NK-92 (cell line): Measurements from ENCODE around the gene SSR2.

ENCODE experiments used
- DNase-seq: peaks from one replicate; lab custom pipeline; 2025; ENCODE audit not compliant: unreplicated experiment; lab: John Stamatoyannopoulos, UW

The SSR2 gene

DNA sequence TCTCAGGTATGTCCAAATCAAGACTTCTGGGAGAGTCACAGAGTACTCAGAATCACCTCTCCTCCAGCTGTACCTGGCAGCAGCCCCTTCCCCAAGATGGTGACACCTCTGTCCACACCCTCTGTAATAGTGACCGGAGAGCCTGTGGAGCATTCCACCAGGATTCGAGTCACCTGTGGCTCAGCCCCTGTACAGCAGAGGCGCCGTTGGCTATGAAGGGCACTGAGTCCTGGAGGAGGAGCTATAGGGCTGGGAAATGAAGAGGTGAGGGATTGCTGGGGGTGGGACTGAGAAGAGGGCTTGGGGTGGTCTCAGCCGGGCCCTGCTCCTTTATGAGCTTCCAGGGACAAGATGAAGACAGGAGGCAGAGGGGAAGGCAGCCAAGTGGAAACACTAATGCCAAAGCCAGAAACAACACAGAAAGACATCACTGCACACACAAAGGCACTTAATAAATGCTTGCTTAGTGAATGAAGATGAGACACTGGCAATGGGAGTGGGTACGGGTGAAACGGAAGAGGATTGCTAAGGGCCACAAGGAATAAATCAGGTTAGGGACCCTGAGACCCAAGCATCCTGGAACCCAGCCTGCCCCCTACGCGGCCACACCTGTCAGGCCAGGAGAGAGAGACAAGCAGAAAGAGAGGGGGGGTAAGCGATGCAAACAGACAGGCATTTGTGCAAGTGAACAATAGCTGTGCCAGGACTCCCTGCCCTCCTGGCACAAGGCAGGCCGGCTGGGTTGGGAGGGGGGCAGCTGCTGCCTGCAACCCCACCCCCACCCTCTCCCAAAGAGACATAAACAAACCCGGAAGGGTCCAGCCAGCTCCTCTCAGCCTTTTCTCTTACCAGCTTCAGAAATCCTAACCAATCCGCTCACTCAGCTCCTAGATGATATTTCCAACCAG, 46.3 kb downstream of the SSR2 start:
- DNase-seq = no peak

DNA sequence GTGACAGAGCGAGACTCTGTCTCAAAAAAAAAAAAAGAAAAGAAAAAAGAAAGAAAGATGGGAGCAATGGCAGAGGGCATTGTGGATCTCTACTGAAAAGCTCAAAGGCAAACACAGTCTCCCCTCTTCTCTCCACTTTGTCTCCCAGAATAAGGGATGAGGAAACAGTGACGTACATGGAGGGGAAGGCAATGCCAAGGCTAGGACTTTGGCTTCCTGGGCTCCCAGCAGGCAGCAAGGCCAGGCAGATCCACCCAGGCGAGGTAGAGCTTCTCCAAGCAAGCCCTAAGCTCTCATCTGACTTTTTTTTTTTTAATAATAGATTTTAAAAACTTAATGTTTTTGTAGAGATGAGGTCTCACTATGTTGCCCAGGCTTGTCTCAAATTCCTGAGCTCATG, 47.0 kb downstream of the SSR2 start:
- no peak for DNase-seq

DNA sequence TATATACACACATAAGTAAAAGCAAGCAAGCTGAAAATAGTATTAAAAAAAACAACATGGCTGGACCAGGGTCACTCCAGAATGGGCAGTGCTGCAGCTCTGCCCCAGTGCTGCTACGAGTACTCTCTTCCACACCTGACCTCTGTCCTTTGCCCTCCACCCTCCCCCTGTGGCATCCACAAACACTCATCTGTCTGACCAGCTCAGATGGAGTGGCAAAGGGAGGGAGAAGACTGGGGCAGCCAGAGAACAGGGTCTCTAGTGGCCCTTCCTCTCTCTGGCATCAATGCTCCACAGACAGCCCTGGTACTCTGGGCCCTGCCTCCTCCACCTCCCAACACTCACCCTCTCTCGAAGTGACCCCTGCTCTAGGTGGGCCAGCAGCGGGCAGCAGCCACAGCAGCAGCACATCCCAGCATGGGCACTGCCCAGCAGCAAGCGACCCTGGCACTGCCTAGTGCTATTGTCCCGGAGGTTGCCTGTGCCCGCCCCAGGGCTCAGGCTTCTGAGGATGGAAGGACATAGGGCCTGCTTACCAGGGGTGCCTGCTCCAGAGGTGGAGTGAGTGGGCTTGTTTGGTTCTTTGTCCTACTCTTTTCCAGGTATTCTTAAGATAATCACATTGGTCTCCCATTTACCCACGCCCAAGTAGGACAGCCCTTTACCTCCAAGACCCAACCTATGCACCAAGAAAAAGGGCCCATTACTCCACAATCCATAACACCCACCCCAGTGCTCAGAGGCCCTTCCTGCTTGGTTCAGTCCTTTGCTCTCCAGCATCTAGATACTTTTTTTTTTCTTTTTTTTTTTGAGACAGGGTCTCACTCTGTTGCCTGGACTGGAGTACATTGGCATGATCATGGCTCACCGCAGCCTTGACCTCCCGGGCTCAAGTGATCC, 48.6 kb downstream of the SSR2 start:
- DNase-seq = no peak

DNA sequence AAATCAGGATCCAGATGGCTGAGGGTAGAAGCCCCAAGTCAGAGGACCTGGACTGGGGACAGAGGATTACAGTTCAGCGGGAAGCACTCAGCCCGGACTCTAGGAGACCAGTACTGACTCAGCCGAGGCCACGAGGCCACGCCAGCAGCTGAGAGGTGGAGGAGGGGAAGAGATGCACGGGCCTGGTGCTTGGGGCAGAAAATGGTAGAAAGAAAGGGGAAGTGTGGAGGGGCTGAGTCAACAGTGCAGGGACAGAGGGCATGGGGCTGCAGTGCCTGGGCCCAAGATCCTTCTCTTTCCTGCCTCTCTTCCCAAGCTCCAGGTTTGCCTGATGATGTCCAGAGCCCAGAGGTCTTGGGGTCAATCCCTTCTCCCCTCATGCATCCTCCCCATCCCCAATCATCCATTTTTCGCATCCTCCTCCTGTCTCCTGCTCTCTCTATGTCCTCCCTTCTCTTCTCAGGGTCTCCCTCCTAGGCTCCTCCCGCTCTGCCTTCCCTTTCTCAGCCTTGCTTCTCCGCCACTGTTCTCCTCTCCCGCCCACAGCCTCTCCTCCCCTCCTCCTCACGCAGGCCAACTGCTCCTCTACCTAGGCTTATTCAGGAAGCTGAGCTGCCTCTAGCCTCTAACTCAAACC, 50.1 kb downstream of the SSR2 start:
- DNase-seq = no peak

DNA sequence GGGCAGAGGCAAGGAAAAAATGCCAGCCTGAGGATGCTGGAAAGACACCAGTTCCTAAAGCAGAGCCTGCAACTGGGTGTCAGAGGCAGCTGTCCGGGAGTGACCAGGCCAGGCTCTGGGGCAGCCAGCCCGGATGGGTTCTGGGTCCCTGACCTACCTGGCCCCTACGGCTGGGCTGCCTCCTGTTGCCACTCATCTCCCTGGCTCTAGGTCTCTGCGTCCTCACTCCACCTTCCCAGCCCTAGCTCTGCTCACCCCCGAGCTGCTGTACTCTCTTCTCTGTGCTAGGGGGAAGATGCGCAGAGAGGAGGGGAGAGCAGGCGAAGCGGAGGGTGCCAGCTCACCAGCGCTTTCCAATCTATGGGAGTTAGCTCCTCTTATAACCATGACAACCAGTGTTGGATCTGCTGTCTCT, 51.4 kb downstream of the SSR2 start:
- no peak for DNase-seq

DNA sequence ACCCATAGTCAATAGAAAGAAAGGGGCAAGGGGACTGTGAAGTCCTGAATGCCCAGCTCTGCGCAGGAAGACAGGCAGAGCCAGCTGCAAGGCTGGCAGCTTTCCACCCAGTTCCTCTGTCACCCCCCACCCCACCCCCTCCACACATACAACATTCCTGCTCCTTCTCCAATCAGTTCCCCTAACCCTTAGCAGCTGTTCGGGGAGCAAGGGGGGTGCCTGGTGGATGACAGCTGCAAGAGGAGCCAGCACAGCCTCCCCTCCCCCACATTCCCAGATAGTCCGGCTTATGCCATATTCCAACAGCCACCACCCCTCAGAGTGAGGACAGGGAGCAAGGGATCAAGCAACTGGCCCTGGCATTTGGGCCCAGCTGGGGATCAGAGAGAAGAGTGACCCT, 52.1 kb downstream of the SSR2 start:
- no peak for DNase-seq

DNA sequence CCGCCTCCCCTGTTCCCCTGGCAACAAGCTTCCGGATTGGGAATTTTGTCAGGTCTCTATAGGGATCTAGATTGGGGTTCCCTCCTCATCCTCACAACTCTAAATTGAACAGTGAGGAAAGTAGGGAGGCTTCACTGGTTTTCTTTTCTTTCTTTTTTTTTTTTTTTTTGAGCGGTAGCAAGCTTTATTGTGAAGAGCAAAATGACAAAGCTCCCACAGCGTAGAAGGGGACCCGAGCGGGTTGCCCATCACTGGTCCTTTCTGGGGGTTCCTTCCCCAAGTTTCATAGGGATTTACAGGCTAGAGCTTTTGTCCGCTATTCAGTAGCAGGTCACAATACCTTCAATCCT, 52.7 kb downstream of the SSR2 start:
- no peak for DNase-seq

DNA sequence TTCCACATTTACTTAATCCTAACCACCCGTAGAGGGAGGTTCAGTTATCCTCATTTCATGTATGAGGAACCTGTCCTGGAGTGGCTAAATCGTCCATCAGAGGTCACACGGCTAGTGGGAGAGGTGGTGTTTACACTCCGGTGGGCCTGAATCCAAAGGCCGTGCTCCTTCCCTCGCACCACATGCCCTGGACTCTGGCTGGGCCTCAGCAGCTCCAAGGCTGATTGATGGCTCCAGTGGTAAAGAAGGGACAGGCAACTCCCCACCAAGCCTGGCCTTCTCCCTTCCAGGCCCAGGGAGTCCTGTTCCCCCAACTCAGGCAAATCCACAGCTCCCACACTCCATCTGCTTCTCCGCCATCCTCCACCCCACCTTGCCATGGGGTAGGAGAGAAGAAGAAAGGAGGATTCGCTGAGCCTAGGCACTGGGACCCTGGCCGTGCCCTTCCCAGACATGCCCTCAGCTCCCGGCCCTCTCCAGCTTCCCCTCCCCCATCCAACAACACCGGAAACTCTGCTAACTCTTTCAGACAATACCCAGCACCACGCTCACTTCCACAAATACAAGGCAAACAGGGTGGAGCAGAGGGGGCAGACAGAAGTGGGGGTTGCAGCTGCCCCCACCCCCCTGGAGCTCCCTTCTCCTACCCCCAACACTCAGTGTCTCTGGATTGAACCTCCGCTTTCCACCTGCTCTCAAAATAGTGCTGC, 53.3 kb downstream of the SSR2 start:
- no peak for DNase-seq

DNA sequence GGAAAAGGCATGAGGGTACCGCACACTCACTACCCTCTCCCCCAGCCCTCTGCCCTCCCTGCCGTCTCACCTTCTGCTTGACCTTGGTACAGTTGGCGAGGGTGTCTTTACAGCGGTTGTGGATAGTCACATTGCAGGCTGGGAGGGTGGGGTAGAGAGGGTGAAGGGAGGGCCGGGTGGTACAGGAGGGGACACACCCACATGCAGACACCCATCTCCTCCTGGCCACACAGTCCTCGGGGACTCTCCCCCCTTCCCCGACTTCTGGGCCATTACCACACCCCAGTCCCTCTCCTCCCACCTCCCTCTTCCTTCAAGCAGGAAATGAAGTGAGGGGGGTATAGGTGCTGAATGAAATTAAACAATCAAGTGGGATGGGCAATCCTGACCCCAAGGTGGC, 54.0 kb downstream of the SSR2 start:
- no peak for DNase-seq

DNA sequence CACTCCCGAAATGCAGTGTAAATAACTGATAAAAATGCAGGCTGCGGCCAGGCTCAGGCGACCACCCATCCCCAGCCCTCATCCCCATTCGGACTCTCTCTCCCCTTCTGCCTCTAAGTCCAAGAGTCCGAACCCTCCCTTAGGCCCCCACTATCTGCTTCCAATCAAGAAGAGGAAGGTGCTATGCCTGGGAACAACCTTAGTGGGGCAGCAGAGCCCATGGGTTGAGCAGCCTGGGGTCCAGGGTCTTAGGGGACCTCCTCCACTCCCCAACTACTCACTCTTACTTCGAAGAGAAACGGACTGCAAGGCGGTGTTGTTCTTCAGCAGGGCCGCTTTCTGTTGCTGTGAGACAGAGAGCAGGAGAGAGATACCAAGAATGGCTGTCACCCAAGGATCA, 54.6 kb downstream of the SSR2 start:
- no peak for DNase-seq

DNA sequence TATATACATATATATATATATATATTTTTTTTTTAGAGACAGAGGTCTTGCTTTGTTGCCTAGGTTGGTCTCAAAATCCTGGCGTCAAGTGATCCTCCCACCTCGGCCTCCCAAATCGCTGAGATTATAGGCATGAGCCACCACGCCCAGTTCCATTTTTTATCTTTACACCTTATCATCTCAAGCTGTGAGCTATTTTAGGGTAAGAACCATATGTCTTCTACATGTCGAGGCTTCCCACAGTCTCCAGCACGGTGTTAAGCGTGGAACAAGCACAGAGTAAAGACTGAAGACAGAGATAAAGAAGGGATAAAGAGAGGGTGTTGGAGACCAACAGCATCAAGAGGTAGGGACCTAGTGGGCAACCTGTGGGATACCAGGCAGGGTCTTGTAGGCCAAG, 56.6 kb downstream of the SSR2 start:
- DNase-seq = no peak

DNA sequence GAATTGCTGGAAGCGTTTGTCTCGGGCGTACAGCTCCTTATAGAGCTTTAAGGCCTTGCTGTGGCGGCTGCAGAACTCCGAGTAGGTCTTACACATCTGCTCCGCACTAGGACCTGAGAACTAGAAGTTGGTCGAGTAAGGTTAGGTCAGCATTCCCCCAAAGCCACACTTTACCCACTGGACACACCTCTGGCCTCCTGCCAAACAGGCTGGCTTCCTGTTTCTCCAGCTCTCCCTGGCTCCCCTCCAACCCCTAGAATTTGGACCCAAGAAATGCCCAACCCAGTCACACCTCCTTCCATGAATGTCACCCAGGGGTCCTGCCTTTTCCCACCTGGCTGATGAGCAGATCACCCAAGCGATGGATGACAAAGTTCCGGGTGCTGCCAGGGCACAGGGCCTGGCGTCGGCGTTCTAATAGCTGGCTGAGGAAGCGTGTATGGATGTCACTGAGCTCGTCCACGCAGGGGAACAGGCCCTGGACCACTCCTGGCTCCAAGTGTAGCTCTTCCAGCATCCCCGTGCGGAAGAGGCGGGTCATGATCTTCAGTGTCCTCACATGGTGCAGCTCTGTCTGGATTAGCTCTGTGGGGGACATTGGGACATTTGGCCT, 58.0 kb downstream of the SSR2 start:
- no peak for DNase-seq

DNA sequence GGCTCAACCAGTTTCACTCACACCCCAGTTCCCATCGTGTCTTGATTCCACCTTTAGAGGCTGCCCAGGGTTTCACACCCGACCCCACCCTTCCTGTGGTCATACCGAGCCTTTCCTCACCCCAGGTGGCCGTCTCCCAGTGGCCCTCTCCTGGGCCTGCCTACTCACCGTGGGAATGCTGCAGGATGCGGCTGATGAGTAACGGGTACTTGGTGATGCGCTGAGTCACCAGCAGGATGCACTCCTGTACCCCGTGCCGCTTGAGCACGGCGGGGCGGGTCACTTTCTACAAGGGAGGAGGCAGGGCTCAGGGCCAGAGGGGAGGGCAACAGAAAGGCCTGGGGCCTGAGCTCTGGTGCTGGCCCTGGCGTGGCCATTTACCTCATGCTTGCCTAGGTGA, 58.8 kb downstream of the SSR2 start:
- no peak for DNase-seq

DNA sequence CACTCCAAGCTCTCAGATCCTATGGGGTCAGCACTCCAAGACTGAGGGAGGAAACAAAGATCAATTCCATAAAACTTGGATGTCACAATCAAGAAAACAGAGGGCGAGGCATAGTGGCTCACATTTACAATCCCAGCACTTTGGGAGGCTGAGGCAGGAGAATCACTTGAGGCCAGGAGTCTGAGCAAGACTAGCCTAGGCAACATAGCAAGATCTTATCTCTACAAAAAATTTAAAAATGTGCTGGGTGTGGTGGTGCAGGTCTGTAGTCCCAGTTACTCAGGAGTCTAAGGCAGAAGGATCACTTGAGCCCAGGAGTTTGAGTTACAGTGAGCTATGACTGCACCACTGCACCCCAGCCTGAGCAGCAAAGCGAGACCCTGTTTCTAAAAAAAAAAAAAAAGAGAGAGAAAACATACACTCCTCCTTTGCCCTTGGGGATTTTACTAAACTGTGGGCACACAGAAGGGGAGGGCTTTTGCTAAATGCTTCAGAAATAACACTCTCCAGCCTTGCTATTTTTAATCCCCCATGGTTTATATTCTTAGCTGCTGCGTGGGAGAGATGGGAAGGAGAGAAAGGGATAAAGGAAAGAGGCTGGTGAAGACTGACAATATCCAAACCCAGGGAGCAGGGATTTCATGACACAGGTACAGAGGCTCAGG, 60.5 kb downstream of the SSR2 start:
- DNase-seq = no peak
